ENCODE data around the gene CRYBG1. TPM values are rescaled to one million over a fixed set of nuclear protein-coding genes. Genes with fewer than 3 reads are reported as not detected.

CRYBG1 gene
- total RNA-seq, 2 donors from 2014 or later: 10.1 to 11.5 TPM

DNA sequence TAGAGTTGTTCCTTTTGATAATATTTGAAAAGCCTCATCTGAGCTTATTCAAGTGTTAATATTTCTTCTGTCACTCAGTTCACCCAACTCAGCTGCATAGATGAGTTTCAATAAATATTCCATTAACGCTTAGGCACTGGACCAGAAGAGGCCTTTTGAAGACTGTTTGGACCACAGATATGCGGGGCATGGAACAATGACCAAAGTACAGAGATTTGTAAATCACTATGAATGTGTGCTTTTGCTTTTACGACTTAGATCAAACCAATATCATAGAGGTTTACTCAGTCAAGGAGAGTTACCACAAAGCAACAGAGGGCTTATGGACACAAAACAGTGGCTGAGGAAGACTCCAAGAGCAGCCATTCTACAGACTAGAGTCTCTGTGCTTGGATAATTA is 168.9 kb downstream of the CRYBG1 start:
- no peak for TF ChIP-seq POLR2A (IDR thresholded peaks at IDR 0.05)
- TF ChIP-seq, protein P1, sequence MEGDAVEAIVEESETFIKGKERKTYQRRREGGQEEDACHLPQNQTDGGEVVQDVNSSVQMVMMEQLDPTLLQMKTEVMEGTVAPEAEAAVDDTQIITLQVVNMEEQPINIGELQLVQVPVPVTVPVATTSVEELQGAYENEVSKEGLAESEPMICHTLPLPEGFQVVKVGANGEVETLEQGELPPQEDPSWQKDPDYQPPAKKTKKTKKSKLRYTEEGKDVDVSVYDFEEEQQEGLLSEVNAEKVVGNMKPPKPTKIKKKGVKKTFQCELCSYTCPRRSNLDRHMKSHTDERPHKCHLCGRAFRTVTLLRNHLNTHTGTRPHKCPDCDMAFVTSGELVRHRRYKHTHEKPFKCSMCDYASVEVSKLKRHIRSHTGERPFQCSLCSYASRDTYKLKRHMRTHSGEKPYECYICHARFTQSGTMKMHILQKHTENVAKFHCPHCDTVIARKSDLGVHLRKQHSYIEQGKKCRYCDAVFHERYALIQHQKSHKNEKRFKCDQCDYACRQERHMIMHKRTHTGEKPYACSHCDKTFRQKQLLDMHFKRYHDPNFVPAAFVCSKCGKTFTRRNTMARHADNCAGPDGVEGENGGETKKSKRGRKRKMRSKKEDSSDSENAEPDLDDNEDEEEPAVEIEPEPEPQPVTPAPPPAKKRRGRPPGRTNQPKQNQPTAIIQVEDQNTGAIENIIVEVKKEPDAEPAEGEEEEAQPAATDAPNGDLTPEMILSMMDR (IDR thresholded peaks at IDR 0.05): no peak
- peaks cover 8% of the 10 kb centered on the region for H3K4me1 ChIP-seq
- H3K4me3 ChIP-seq: no peak overlapping the region
- ATAC-seq (no peak), DNase-seq (no peak)
- H3K27me3 ChIP-seq: no peaks in the 10 kb centered on the region
- H3K9me3 ChIP-seq: no peaks in the 10 kb centered on the region
- WGBS, 2 donors: 80 to 84% methylated on average over 3 of the region's 3 CpGs
- intact Hi-C loops (cut with DNase I): no loop called here
- no peak overlapping the region for H3K27ac ChIP-seq
- H3K36me3 ChIP-seq (replicated peaks in 1 of 2; ENCODE audit: insufficient read depth in 1 of 2, low read depth in 2 of 2): no peaks in the 10 kb centered on the region

DNA sequence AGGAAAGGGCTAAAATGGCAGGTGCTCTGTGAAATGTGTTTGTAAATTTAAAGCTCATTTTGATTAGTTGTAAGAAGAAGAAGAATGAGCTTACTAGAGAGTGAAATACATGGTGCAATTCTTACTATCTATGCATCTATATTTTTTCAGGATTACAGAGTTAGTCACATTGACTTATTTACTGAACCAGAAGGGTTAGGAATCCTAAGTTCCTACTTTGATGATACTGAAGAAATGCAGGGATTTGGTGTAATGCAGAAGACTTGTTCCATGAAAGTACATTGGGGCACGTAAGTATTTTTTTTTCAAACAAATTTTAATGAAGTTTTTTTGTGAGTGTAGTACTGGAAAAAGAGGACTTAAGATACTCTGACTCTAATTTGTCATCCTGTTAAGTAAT is 169.5 kb downstream of the CRYBG1 start:
- no peaks in the 10 kb centered on the region for H3K36me3 ChIP-seq (replicated peaks in 1 of 2; ENCODE audit: insufficient read depth in 1 of 2, low read depth in 2 of 2)
- 88 to 91% methylated on average over 1 of the region's 1 CpG for WGBS, 2 donors
- DNase-seq: no peak
- no peak overlapping the region for H3K4me3 ChIP-seq
- TF ChIP-seq POLR2A (IDR thresholded peaks at IDR 0.05): no peak
- TF ChIP-seq, protein P1 (IDR thresholded peaks at IDR 0.05): no peak
- no peaks in the 10 kb centered on the region for H3K9me3 ChIP-seq
- H3K27ac ChIP-seq: no peak overlapping the region
- no peaks in the 10 kb centered on the region for H3K27me3 ChIP-seq
- ATAC-seq: no peak
- intact Hi-C loops (cut with DNase I): no loop called here
- H3K4me1 ChIP-seq: peaks cover 8% of the 10 kb centered on the region

DNA sequence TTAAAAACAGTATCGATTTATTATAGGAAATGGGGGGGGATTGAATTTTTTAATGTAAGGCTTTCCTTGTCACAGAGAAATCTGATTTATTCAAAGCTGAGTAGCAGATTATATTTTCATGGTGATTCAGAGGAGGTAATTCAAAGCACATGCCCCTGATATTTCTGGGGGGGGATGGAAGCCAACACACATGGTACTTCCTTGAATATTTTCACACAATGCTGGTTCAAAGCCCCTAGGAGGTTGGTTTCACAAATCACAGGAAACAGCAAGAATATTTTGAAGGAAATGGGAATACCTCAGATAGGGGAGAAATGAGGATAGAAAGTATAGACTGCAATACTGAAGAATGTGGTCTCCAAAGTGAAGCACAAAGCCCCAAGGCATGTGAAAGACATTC is 170.0 kb downstream of the CRYBG1 start:
- intact Hi-C loops (cut with DNase I): no loop called here
- no peaks in the 10 kb centered on the region for H3K9me3 ChIP-seq
- no peak for DNase-seq
- WGBS, 2 donors: 92 to 97% methylated on average over 1 of the region's 1 CpG
- H3K4me3 ChIP-seq: no peak overlapping the region
- no peak for ATAC-seq
- H3K4me1 ChIP-seq: peaks cover 6% of the 10 kb centered on the region
- H3K36me3 ChIP-seq (replicated peaks in 1 of 2; ENCODE audit: insufficient read depth in 1 of 2, low read depth in 2 of 2): no peaks in the 10 kb centered on the region
- TF ChIP-seq, protein P1 (IDR thresholded peaks at IDR 0.05): no peak
- no peak for TF ChIP-seq POLR2A (IDR thresholded peaks at IDR 0.05)
- no peak overlapping the region for H3K27ac ChIP-seq
- no peaks in the 10 kb centered on the region for H3K27me3 ChIP-seq

DNA sequence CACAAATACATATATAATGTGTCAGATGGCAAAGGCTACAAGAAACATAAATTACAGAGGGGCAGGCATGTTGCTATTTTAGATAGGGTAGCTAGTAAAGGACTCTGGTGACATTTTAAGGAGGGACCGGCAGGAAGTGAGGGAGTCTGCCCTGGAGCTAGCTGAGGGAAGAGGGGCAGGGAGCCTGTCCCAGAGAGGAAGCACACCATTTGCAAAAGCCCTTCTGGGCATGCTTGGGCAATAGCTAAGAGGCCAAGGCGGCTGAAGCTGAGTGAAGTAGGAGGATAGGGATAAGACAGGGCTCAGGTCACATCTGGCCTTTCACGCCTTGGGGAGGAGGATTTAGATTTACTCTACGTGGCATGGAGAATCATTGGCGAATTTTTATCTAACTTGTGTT is 172.5 kb downstream of the CRYBG1 start:
- DNase-seq (no peak), ATAC-seq (no peak)
- Histone ChIP-seq H3K9me3 (no peaks in the 10 kb centered on the region), H3K4me3 (no peak overlapping the region), H3K4me1 (no peaks in the 10 kb centered on the region), H3K27ac (no peak overlapping the region), H3K36me3 (replicated peaks in 1 of 2; ENCODE audit: insufficient read depth in 1 of 2, low read depth in 2 of 2) (no peaks in the 10 kb centered on the region), H3K27me3 (no peaks in the 10 kb centered on the region)
- TF ChIP-seq POLR2A (IDR thresholded peaks at IDR 0.05): no peak
- TF ChIP-seq, protein P1 (IDR thresholded peaks at IDR 0.05): no peak
- intact Hi-C loops (cut with DNase I): no loop called here
- 45 to 63% methylated on average over 4 to 5 of the region's 5 CpGs for WGBS, 2 donors

DNA sequence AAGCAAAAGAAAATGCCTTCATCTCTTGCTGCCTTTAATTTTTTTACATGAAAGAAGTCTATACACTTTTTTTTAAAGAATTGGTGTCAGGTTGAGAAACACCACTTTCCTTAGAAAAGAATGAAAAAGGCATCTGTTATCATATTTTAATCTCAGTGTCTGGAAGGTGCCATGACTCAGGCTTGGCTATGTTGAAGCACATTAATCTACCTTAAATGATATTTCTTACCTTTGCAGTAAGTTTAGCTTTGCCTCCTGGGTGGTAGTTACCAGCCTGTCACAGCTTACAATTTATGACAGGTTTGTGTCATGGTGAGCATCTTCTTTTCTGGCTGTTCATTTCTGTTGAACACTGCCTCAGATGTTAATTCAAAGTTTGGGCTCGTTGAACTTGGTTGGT is 173.5 kb downstream of the CRYBG1 start:
- ATAC-seq (no peak), DNase-seq (no peak)
- Histone ChIP-seq H3K27me3 (no peaks in the 10 kb centered on the region), H3K36me3 (replicated peaks in 1 of 2; ENCODE audit: insufficient read depth in 1 of 2, low read depth in 2 of 2) (no peaks in the 10 kb centered on the region), H3K4me3 (no peak overlapping the region), H3K9me3 (no peaks in the 10 kb centered on the region), H3K27ac (no peak overlapping the region), H3K4me1 (no peaks in the 10 kb centered on the region)
- intact Hi-C loops (cut with DNase I): no loop called here
- WGBS, 2 donors: 0 to 16% methylated on average over 1 of the region's 1 CpG
- TF ChIP-seq, protein P1 (IDR thresholded peaks at IDR 0.05): no peak
- TF ChIP-seq POLR2A (IDR thresholded peaks at IDR 0.05): no peak

All from body of pancreas (tissue), 4 donors.